ENCODE results near the gene PLA2G12A.

GRCh38 chr4:109729117-109729717 is 653 bp downstream of the PLA2G12A start:
- TF ChIP-seq EP300 (IDR thresholded peaks at IDR 0.05) (no peak), POLR2A (IDR thresholded peaks at IDR 0.05) (no peak), CTCF (IDR thresholded peaks at IDR 0.05) (no peak)
